NCI-H2196 (cell line): Measurements from ENCODE around the gene TAF11L8.
"Not testable (repeated sequence)": the region's sequence is repeated elsewhere in the genome, so short reads cannot be mapped to it uniquely, and the experiment has no call there.

Experiments
- DNase-seq: peaks from one replicate; lab custom pipeline; 2025; ENCODE audit not compliant: unreplicated experiment; lab: John Stamatoyannopoulos, UW

Gene TAF11L8

GRCh38 chr5:17590860-17591259 lies at the start of gene TAF11L8:
TAF11L8 (minus strand) TSS chr5:17590960.
- DNase-seq = not testable (repeated sequence)

GRCh38 chr5:17634160-17634559 lies 43.4 kb upstream of the TAF11L8 start, which contains the start of gene TAF11L14:
TAF11L14 (plus strand) TSS chr5:17634460.
- DNase-seq = no peak

GRCh38 chr5:17631788-17632187 lies 41.0 kb upstream of the TAF11L8 start, which contains the start of gene TAF11L13:
TAF11L13 (plus strand) TSS chr5:17632088.
- DNase-seq = not testable (repeated sequence)

GRCh38 chr5:17625686-17626085 lies 34.9 kb upstream of the TAF11L8 start:
- no peak for DNase-seq

GRCh38 chr5:17620627-17621026 lies 29.9 kb upstream of the TAF11L8 start:
- DNase-seq = no peak

GRCh38 chr5:17619354-17619753 lies 28.6 kb upstream of the TAF11L8 start:
- DNase-seq = no peak

GRCh38 chr5:17614872-17615605 lies 24.3 kb upstream of the TAF11L8 start:
- no peak for DNase-seq

- DNase-seq = not testable (repeated sequence)
Measured at GRCh38 chr5:17610092-17610491, 19.3 kb upstream of the TAF11L8 start, which contains the start of gene TAF11L12. TAF11L12 (plus strand) TSS chr5:17610392.

GRCh38 chr5:17607461-17607860 lies 16.7 kb upstream of the TAF11L8 start:
- not testable (repeated sequence) for DNase-seq

GRCh38 chr5:17604951-17605350 lies 14.2 kb upstream of the TAF11L8 start:
- DNase-seq = no peak

- DNase-seq = not testable (repeated sequence)
Measured at GRCh38 chr5:17603880-17604279, 13.1 kb upstream of the TAF11L8 start, which contains the start of gene TAF11L11. TAF11L11 (plus strand) TSS chr5:17604183.

GRCh38 chr5:17597728-17598127 lies 7.0 kb upstream of the TAF11L8 start, which contains the start of gene TAF11L10:
TAF11L10 (minus strand) TSS chr5:17597828.
- DNase-seq = not testable (repeated sequence)

- not testable (repeated sequence) for DNase-seq
Measured at GRCh38 chr5:17594255-17594654, 3.5 kb upstream of the TAF11L8 start, which contains the start of gene TAF11L9. TAF11L9 (minus strand) TSS chr5:17594394.

- not testable (repeated sequence) for DNase-seq
Measured at GRCh38 chr5:17585658-17586057, 5.1 kb downstream of the TAF11L8 start, which contains the start of gene TAF11L7. TAF11L7 (minus strand) TSS chr5:17585758.
